Fibroblast of peridontal ligament (primary cell): Measurements from ENCODE around the gene TRAPPC12.

ENCODE experiments used
- DNase-seq: peaks from one replicate; pipeline ENCODE4 v3.0.0-alpha.2; 2010; ENCODE audit errors: extremely low read depth

TRAPPC12 gene

DNA sequence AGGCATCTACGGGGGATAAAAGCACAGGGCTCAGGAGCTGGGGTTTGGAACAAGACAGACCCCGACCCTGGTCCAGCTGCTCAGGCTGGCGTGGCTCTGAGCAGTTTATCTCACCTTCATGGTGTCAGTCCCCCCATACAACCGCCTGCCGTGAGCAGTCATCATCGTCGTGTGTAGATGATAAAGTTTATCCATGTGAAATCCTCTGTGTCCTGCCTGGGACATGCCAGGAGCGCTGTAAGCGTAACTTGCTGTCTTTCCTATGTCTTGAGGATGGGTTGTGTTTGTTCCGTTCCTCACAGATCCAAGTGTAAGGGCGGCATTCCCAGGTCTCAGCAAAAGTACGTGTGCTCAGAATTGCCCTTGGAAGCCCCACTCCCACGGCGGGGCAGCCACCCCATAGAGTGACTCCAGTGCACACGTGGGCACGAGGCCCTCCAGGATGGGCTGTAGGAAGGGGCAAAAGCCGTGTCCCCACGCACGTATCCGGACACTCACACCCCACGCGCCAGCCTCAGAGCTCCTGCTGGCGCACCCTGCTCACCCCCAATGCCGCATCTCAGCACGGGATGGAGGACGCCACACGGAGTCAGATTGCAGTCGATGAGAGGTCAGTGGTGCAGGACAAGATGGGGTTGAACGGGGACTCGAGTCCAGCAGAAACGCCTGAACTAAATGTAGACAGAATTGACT, 88.9 kb downstream of the TRAPPC12 start:
- no peak for DNase-seq

DNA sequence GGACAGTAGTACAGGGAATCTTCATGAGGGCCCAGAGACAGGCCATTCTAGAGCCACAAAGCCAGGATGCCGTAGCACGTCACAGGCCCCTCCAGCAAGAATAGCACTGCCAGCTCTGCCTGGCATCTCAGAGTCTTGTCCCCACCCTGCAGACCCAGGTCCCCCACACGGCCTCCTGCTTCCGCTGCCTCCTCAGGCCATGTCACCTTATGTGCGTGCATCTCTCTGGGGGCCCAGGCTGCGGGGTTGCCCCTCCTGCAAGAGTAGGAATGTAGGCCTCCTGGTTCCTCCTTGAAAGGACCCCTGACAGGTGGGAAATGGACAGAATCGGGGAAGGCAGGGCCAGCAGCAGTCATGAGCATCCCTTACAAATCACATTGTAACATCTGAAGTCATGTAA, 90.0 kb downstream of the TRAPPC12 start:
- DNase-seq = no peak

DNA sequence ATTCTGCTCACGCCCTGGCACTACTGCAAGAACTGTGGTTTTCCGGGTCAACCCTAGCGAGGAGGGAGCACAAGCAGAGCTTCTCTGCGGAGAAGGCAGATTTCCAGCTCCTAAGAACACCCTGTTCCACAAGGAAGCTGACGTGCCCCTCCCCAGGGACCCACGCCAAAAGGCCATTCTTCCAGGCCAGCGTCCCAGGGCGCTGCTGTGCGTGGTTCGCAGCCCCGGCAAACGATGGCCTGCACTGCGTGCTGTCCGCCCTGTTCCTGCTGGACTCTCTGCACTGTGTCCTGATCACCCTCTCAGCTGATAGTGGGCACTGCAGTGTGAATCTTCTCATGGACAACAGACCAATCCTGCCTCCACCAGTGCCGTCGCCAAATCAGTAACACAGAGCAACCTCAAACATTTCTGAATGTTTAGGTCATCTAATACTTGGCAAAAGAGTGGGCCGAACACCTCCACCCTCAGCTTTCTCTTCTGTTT, 90.7 kb downstream of the TRAPPC12 start:
- peak; percentile 58 for DNase-seq

DNA sequence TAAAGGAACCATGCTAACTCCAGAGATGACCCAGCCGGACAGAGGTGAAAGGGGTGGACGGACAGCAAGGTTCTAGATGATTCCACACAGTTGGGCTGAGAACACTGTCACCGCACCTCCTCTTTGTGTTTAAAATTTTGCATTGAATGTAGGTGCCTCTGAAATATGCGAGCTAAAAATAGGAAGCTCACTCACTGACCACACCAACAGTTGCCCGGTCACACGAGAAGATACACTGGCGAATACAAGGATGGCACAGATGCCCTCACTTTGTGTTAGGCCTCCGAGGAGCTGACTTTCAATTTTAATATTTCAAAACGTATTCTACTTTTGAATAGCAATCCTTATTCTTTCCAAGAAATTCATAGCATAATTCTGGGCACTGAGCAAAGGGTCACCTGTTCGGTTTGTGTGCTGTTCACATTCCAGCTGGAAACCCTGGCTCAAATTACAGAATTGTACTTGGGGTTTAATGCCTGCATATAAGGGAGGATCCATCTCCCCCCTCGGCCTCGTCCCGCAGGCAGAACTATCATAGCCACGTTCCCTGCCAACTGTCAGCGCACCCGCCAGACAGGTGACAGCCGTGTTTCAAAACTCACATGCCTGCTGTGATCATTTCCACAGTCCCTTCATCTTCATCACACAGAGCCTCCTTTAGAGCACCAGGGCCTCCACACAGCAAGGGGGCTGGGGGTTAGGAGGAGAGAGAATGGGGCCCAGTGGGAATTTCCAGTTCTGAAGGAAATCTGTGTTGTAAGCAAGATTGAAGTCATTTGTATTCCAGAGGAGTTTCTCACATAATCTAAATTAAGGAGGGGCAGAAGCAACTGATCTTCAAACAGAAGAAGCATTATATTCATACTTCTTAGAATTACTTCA, 91.6 kb downstream of the TRAPPC12 start:
- no peak for DNase-seq

DNA sequence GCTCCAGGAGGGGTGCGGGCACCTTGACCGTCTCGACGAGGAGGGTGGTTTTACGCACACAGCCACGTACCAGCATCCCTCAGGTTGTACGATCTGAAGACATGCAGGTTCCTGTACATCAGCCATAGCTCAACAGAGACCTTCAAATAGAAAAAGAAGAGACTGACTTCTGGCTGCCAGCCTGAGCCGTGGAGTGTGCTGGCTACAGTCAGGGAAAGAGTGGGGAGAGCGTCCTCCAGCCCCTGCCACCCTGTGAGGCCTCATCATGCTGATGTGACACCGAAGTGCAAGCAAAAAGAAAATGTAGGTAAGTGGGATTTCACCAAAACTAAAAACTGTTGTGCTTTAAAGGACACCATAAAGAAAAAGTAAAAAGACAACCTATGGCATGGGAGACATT, 92.8 kb downstream of the TRAPPC12 start:
- no peak for DNase-seq

DNA sequence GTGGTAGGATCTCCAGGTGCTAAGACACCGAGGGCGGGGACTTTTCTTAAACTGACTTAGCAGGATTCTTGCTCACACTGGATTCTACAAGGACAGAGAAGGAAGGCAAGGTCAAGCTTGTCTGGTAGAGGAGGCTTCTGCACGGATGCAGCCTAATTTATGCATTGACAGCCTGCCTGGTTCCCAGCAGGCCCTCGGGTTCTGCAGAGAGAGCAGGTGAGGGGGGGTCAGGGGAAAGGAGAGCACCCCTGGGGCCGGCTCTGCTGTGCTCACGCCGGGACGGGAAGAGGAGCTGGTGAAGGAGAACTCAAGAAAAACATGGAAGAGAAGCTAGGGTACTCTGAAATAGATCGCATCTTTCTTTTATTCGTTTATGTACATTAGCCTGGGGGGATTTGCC, 93.5 kb downstream of the TRAPPC12 start:
- no peak for DNase-seq

DNA sequence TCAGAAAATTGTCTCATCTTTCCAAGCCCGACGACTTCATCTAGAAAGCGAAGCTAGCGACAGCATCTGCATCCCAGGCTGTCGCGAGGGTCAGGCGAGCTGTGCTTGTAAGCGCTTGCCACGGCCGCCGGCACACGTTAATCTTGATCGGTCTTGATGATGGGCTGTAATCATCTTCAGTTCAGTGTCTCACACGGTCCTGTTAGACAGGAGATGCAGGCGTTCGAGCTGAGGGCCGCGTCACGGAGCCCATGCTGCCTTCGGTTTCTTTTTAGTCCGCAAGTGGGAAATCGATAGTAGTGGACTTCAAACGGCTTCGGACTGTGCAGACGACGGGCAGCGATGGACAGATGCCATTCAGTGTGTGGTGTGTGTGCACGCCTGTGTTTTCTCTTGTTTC, 96.3 kb downstream of the TRAPPC12 start:
- DNase-seq = no peak

DNA sequence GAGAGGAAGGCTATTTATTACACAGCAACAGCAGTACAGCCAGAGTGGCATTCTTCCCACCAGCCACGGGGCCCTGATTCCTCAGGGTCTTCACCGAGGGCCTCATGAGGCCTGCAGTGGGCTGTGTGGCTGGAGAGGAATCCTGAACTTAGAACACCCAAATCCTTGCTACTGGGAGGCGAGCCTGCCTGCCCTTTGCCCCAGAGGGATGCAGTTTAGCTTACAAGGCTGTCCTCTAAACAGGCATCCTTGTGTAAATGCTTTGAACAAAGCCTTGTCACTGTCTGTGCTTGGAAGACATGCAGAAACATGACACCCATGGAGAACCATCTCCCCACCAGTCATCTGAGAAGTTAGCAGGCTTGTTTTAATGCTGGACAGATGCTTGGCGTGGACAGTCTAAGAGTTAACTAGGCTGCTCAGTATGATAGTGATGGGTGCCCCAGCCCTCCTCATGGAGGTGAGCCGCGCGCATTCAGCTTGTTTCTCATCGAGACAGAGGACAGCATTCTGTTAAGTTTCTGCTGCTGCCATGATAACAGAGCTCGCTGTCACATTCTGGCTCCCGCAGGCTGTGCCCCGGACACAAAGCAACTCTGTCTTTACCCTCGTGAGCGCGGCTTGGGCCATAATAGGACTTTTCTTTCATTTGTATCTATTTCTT, 97.0 kb downstream of the TRAPPC12 start:
- peak; percentile 52 for DNase-seq

DNA sequence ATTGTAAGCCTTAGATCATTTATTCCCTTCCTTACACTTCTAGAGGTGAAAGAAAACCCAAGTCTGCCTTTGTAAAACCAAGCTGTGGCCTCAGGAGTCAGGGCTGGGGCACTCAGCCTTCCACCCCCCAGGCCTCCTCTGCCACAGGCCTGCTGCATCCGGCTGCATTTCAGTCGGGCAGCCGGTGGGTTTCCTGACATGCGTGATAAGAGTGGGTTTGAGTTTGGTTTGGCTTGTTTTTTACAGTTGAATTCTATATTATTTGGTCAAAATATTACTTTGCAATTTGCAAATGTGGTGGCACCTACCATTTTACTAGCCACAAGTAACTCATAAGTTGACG, 97.5 kb downstream of the TRAPPC12 start:
- DNase-seq = no peak

DNA sequence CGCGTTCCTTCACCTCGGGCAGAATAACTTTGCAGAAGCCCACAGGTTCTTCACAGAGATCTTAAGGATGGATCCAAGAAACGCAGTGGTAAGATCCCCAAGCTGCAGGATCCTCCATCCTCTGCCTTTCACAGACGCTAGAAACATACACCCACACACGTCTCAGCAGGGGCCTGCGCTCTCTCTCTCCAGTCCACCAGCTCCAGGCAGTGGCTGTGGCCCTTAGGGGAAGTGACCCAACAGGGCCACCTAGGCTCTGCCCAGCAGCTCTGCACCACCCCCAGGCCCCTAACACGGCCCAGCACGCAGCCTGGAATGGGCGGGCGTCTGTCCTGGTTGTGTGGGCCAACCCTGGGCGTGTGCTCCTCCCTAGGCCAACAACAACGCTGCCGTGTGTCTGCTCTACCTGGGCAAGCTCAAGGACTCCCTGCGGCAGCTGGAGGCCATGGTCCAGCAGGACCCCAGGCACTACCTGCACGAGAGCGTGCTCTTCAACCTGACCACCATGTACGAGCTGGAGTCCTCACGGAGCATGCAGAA, 99.4 kb downstream of the TRAPPC12 start:
- no peak for DNase-seq

DNA sequence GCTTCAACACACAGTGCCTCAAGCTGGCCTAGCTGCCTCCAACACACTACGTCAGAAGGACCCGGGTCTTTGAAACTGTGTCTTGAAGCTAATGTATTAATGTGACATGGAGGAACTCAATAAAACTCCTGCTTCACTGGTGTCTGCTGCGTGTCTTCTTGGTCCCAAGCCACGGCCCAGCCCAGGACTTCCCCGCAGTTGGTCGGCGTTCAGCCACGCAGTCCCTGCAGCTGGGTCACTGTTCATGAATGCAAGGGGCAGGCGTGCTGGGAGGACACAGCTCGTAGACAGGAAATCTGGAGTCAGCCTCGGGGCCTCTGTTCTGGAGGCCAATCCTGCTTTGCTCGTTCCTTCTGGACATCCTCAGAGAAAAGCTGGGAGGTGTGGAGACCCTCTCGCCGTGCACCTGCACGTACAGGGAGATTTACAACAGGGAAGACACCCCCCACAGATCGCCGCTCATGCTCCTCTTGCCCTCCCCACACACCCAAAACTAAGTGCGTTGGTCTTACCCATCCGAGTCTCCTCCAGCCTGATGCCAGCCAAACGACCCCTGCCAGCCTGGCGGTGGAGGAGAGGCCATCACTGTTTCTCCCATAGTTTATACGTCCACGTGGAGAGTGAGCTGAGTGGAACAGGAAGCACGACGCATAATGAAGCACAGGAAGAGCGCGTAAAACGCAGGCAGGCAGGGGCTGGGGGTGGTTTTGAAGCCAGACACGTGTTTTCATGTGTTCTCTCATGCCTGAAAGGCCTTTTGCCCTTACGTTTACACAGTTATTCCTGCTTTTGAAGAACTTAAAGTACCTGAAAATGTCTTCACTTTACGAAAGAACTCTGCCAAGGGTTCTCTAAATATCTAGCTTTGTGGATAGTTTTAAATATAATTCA, 100.2 kb downstream of the TRAPPC12 start:
- DNase-seq = no peak

DNA sequence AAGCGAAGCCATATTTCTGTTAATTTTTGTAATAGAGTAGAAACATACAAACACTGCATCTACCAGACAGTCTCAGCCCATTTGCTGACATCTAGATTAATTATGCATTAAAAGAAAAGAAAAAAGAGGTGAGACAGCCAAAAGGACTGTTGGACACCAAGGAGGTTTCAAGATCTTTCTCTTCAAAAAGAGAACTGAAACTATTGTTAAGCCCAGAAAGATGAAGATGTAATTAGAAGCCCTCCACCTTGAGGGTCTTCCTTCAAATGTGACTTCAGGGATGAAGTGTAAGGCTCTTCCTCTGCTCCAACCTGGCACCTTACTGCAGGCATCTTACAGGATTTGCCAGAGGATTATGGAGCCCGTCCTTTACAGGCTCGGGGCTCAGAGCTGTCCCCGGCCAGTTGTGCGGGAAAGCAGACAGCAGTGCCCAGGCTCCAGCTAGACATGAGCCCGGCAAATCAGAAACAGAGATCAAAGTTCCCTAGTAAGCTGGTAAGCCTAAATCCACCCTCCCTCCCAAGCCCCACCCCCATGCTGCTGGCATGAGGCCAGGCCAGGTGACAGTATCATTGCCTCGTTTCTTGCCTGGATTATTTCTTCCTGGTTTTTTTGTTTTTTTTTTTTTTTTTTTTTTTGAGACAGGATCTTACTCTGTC, 101.0 kb downstream of the TRAPPC12 start:
- no peak for DNase-seq

DNA sequence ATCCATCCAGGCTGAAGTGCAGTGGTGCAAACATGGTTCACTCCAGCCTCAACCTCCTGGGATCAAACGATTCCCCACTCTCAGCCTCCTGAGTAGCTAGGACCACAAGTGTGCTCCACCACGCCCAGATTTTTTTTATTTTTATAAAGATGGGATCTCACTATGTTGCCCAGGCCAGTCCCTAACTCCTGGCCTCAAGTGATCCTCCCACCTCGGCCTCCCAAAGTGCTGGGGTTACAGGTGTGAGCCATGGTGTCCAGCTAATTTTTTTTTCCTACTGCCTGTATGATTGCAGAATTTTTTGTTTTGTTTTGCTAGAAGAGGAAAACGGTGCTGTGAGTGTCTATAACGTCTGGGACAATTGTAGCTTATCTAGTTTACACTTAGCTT, 101.5 kb downstream of the TRAPPC12 start:
- no peak for DNase-seq

DNA sequence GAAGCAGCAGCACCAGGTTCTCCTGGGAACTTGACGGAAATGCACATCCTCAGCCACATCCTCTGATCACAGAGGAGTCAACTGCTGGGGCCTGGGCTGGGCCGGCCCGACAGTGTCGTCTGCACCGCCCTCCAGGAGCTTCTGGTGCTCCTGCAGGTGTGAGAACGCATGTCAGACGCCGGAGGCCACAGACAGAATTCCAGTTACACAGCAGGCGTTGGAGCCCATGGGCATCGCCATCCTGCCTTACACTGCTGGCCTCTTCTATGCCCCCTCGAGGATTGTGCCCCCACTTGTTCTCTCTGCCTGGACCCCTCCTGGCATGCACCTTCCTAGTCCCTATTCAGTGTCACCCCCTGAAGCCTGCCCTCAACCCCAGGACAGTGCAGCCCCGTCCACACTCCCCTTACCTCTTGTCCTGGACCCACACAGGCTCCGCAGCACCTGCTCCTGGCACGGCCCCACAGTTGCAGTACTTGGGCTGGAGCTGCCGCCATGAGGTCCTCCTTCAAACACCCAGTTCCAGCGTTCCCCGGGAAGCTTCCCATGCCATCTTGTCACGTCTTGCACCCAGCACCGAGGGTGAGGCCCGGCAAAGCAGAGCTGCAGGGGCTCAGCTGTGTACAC, 102.4 kb downstream of the TRAPPC12 start:
- no peak for DNase-seq

DNA sequence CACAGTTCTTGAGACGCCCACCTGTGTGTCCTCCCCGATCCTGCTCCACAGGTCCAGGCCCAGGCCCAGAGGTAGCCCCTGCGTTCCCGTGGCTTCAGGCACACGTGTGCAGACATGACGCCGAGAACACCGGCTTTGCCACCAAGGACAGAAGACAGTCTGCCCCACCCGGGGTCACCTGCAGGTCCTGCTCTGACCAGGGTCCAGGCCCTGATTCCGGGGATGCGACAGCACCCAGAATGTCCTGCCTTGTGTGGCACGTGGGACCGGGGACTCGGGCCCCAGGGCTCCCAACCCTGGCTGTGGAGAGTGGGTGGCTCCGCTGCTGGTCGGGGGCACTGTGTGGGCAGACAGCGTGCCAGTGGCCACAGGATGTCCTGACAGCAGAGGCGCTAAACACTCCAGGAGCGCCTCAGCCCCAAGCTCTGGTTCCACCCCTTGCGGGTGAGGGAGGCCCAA, 102.9 kb downstream of the TRAPPC12 start:
- DNase-seq = no peak

DNA sequence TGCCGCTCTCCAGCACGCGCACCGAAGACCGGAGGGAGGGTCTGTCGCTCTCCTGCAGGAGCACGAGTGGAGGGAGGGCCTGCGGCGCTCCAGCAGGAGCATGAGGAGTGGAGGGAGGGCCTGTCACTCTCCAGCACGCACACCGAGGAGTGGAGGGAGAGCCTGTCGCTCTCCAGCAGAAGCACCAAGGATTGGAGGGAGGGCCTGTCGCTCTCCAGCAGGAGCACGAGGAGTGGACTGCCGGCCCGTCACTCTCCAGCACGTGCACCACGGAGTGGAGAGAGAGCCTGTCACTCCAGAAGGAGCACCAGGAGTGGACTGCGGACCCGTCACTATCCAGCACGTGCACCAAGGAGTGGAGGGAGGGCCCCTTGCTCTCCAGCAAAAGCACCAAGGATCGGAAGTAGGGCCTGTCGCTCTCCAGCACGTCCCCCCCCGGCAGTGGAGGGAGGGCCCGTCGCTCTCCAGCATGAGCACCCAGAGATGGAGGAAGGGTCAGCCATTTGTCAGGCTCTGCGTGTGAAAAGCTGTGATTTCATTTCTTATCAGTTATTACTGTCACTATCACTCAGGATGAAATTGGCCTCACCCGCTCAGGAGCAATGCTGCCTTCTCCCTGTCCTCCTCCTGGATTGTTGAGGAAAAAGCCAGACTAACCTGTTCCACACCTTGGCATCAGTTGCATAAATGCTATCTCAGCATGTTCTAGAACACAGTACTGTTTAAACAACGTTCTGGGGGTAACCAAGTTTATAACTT, 103.9 kb downstream of the TRAPPC12 start:
- DNase-seq = peak; percentile 67

DNA sequence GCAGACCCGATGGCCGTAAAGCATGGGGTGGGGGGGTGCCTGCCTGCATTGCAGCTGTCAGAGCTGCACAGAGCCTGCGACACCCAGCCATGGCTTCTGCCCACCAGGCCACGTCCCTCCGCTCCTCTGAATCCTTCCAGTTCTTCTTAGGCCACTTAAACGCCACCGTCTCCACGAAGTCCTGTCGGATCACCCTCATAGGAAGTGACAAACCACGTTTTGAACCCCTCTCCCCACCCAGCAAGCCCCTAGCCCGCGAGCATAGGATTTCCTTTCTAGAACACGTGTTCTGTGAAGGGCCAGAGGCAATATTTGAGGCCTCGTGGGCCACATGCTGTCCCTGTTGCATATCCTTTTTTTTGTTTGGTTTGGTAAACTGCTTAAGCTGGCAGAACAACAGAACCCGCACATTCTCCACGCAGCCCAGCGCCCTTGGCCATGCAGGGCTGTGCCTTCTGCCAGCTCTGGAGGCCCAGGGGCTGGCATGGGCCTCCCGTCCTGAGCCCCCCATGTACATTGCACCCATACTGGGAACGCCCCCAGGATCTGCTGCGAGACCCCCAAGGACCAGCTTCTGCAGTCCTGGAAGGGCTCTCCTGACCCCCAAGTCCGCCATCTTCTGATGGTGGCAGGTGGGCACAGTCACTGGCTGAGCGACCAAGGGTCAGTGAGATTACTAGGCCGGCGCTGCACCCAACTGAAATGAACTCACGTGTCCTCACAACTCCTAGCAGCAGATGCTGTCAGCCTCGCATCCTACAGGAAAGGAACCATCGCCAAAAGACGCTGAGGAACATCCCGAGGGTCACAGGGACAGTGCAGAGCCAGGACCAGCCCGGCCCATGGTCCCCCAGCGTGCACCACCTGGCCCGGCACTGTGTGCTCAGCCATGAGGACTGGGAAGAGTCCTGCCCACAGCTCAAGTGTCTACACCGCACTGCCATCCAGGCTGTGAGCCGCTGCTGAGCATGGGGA, 104.8 kb downstream of the TRAPPC12 start:
- no peak for DNase-seq

DNA sequence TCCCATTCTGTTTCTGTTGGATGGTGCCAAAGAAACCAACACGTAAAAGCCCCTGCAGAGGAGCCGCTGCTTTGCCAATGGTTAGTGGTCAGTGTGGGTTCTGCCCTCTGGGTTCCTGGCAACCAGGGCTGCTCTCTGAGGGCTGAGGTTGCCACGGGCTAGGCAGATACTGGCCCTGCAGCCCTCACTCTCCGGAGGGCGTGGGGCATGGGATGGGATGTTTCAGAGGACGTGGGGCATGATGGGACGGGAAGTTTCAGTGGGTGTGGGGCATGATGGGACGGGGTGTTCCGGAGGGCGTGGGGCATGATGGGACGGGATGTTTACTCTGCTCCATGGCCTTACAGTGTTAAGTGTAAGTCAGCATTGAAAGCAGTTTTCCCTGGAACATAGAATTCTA, 105.7 kb downstream of the TRAPPC12 start:
- no peak for DNase-seq
